GM12873 (cell line): ENCODE data around the gene RYR2.

ENCODE experiments used
- TF ChIP-seq, protein P1 (sequence below): IDR thresholded peaks from 2 replicates; pipeline ENCODE4 v1.5.1; 2012; ENCODE audit warnings: low read depth, mild to moderate bottlenecking, moderate library complexity, low read length, control low read depth; ENCODE audit not compliant: insufficient read depth; ENCODE audit errors: missing control alignments

Gene RYR2

DNA sequence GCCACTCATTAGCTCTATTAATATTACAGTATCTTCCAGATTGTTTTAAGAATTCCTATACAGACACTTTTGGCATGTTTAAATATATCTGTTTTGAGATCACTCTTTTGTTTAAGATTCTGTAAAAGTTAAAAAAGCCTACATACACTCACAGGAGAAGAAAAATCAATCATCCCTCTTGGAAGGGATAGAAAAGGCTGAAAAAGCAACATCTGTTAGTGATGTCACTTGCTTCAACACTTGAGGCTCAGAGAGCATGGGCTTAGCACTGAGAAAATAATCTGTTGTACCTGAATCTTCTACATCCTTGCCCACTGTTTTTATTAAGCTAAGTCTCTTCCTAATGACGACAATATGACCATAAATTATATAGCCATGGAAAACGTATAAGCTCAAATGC, 721.8 kb downstream of the RYR2 start:
- TF ChIP-seq, protein P1, sequence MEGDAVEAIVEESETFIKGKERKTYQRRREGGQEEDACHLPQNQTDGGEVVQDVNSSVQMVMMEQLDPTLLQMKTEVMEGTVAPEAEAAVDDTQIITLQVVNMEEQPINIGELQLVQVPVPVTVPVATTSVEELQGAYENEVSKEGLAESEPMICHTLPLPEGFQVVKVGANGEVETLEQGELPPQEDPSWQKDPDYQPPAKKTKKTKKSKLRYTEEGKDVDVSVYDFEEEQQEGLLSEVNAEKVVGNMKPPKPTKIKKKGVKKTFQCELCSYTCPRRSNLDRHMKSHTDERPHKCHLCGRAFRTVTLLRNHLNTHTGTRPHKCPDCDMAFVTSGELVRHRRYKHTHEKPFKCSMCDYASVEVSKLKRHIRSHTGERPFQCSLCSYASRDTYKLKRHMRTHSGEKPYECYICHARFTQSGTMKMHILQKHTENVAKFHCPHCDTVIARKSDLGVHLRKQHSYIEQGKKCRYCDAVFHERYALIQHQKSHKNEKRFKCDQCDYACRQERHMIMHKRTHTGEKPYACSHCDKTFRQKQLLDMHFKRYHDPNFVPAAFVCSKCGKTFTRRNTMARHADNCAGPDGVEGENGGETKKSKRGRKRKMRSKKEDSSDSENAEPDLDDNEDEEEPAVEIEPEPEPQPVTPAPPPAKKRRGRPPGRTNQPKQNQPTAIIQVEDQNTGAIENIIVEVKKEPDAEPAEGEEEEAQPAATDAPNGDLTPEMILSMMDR, result no peak

DNA sequence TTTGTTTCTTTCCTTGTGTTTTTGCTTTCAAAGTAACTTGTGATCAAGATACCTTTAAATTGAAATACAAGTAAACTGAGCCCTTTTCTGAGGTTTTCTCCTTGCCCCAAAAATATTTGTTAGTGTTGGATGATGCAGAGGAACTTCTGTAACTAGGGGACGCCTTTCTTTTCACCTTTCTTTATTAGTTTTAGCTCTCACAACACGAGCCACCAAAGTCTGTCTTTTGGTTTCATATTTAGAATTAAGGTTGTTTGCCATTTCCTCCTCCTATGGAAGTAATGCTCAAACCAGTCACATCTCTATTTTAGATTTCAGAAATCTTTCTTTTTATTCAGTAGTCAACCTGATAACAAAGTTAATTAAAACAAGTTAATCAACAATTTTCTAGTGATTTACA, 727.9 kb downstream of the RYR2 start:
- TF ChIP-seq, protein P1, result no peak

DNA sequence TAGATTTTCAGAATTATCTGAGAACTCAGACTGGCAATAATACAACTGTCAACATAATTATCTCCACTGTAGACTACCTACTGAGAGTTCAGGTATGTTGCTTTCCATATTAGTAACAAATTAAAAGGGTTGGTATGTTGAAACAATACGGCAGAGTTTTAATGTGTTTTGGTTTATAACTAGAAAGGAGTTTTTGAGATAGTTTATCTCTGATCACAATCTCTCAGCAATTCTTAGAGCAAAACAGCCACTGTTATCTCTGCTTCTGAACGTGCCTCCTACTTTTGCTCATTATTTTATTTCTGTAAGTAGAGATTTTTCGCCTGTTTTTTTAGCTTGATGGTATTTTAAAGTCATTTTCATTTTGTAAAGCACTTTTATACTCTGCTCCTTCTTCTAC, 730.0 kb downstream of the RYR2 start:
- TF ChIP-seq, protein P1, result no peak

DNA sequence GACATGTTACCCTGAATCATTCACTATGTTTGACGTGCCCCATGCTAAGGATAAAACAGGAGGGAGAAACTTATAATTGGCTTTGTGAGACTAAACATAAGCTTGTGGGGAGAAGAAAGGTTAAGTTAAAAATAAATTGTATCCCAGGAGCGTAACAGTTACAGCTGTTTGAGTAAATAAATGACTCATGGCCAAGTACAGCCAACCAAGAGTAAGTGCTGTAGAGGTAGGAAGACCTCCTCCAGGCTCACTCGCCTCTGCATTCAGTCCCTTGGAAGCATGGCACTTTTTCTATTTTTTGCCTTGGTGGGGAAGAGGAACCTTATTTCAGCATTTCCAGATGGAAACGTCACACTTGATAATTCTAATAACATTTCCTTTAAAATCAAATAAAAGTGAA, 732.3 kb downstream of the RYR2 start:
- TF ChIP-seq, protein P1, result no peak

DNA sequence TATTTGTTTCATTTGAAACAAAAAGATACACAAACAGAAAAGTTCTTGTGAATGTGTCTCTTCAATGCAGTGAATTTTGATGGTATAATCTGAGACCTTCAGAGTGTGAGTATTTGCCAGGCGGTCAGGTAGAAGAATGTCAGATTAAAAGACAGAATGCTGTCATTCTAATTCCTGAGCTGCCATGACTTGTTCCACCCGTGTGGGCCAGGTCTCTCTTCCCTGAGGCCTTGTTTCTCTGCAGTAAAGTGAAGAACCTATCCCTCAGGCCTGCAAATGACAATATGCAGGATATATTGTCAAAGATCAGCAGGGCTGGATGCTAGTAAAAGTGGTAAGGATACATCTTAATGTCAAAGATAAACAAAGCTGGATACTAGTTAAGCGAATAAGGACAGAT, 737.4 kb downstream of the RYR2 start:
- TF ChIP-seq, protein P1, result no peak

DNA sequence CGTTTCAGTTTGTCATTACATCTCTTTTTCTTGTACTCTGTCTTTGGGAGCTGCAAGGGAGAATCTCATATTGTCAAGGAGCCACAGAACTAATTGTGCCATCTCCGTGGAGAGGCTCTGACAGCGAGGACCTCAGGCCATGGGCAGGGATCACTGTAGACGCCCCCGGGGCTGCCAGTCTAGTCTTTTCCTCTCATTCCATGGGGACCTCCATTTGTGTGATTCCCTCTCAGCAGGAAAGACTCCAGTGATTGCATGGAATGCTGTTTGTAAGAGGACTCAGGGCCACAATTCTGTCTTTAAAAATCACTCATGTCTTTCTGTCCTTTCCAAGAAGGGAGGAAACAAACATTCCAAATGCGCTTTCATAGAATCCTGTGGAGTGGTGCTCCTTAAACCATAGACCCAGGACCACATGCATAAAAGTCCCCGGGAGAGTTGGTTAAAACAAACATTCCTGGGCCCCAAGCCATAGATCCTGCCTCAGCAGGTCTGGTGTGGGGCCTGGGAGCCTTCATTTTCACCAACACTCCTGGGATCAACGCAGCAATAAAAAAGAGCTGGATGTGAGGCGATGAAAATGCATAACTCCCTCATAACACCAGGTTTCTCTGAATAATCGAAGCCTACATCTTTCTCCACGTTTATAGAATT, 744.2 kb downstream of the RYR2 start:
- TF ChIP-seq, protein P1, result no peak

DNA sequence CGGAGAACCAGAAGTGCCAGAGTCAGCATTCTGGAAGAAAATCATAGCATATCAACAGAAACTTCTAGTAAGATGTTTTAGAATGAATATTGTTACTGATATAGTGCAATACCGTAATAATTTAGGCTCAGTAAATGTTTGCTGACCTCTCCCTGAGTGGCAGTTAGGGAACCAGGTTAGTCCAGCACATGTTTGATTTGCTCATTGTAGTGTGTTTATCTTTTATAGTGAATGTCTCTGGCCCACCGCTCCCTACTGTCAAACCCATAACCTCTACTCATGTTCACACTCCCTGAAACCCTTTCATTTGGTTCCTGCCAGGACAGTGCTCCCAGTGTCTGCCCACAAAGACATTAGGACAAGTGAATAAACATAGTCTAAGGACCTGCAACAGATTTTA, 746.1 kb downstream of the RYR2 start:
- TF ChIP-seq, protein P1, result no peak
